ENCODE measurements around the gene SPINT2.

SPINT2 gene

GRCh38 chr19:38288123-38288855 is 23.9 kb downstream of the SPINT2 start:
- no peak for DNase-seq (ENCODE audit: low read depth)
- H3K4me3 ChIP-seq (ENCODE audit: low read length), result no peak overlapping the region
- TF ChIP-seq, protein P1, sequence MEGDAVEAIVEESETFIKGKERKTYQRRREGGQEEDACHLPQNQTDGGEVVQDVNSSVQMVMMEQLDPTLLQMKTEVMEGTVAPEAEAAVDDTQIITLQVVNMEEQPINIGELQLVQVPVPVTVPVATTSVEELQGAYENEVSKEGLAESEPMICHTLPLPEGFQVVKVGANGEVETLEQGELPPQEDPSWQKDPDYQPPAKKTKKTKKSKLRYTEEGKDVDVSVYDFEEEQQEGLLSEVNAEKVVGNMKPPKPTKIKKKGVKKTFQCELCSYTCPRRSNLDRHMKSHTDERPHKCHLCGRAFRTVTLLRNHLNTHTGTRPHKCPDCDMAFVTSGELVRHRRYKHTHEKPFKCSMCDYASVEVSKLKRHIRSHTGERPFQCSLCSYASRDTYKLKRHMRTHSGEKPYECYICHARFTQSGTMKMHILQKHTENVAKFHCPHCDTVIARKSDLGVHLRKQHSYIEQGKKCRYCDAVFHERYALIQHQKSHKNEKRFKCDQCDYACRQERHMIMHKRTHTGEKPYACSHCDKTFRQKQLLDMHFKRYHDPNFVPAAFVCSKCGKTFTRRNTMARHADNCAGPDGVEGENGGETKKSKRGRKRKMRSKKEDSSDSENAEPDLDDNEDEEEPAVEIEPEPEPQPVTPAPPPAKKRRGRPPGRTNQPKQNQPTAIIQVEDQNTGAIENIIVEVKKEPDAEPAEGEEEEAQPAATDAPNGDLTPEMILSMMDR (conservative IDR thresholded peaks at IDR 0.05; ENCODE audit: low read depth, low read length), result no peak

DNA sequence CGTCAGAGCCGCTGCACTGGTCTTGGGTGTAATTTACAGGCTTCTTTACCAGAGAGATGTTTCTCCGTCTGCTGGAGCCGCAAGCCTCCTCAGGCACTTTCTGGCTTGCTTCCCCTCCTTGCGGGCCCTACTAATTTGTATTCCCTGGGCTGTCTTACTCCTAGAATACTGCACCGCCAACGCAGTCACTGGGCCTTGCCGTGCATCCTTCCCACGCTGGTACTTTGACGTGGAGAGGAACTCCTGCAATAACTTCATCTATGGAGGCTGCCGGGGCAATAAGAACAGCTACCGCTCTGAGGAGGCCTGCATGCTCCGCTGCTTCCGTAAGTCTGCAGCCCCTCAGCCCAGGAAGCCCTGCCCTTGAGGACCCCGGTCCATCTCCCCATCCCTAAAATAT is 25.6 kb downstream of the SPINT2 start:
- DNase-seq (ENCODE audit: low read depth), result no peak
- H3K4me3 ChIP-seq (ENCODE audit: low read length), result no peak overlapping the region
- TF ChIP-seq, protein P1 (conservative IDR thresholded peaks at IDR 0.05; ENCODE audit: low read depth, low read length), result no peak

GRCh38 chr19:38290631-38291147 is 26.3 kb downstream of the SPINT2 start:
- no peak for DNase-seq (ENCODE audit: low read depth)
- TF ChIP-seq, protein P1 (conservative IDR thresholded peaks at IDR 0.05; ENCODE audit: low read depth, low read length), result no peak
- no peak overlapping the region for H3K4me3 ChIP-seq (ENCODE audit: low read length)

GRCh38 chr19:38291855-38292254 is 27.5 kb downstream of the SPINT2 start:
- H3K4me3 ChIP-seq (ENCODE audit: low read length), result no peak overlapping the region
- no peak for DNase-seq (ENCODE audit: low read depth)
- TF ChIP-seq, protein P1 (conservative IDR thresholded peaks at IDR 0.05; ENCODE audit: low read depth, low read length), result no peak

- H3K4me3 ChIP-seq (ENCODE audit: low read length), result no peak overlapping the region
- TF ChIP-seq, protein P1 (conservative IDR thresholded peaks at IDR 0.05; ENCODE audit: low read depth, low read length), result no peak
- no peak for DNase-seq (ENCODE audit: low read depth)
Observed at GRCh38 chr19:38293281-38293680, 28.9 kb downstream of the SPINT2 start.

DNA sequence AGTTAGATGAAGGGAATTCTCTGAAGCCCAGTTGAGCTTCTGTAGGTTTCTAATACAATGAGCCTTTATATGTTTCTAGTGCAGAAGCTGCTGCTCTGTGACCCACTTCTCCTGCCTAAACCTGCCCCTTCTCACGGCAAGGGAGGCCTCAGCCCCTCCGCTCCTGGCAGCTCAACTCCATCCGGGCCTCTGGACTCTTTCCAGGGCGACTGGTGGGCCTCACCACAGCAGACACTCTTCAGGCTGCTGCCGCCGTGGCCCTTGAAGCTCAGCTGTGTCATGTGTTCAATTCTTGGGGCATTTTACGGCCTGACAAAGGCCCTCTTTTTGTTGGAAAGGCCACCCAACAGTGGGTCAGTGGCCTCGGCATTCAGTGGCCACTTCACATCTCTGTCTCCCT is 29.7 kb downstream of the SPINT2 start:
- no peak overlapping the region for H3K4me3 ChIP-seq (ENCODE audit: low read length)
- TF ChIP-seq, protein P1 (conservative IDR thresholded peaks at IDR 0.05; ENCODE audit: low read depth, low read length), result no peak
- DNase-seq (ENCODE audit: low read depth), result no peak
